GM23248 (cell line): ENCODE measurements around the gene CDC42.

ENCODE experiments used
- EZH2 ChIP-seq: fragments of 200-600 bp; sonication (generic); IDR thresholded peaks from 2 replicates; pipeline ENCODE4 v1.6.1; 2018; ENCODE audit warnings: antibody characterized with exemption, mild to moderate bottlenecking; ENCODE audit not compliant: insufficient read depth, poor library complexity, severe bottlenecking
- EZH2phosphoT487 ChIP-seq: fragments of 200-600 bp; sonication (generic); IDR thresholded peaks from 2 replicates; pipeline ENCODE4 v1.6.1; 2018; ENCODE audit warnings: antibody characterized with exemption, moderate library complexity, mild to moderate bottlenecking, low read depth; ENCODE audit not compliant: insufficient read depth

DNA sequence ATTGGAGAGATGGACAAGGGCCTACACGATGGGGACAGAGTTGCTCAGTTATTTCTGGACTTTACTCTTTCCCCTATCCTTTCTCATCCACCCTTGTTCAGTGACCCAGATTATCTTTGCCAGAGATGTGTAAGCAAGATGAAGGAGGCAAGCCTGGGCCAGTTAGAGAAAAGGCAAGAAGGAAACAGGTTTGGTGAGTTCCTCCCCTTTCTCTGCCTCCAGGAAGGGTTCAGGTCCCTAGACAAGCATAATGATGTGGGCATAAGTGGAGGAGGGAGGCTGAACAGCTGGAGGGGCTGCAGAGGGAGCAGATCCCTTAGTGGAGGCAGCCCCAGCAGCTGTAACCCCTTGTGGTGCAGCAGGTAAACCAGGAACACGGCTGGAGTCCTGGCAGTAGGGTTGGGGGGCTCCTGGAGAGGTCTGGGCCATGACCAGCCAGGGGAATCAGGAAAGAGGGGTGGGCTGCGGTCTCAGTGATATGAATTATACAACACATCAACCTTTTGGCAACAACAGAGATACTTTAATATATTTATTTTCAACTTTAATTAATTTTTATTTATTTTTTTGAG is 9.2 kb upstream of the CDC42 start:
- TF ChIP-seq EZH2 (no peak), EZH2phosphoT487 (no peak)
